Keratinocyte (primary cell): ENCODE measurements around the gene PTPRF. TPM values are rescaled to one million over a fixed set of nuclear protein-coding genes. Genes with fewer than 3 reads are reported as not detected.

Source experiments
- DNase-seq: peaks from one replicate; pipeline ENCODE4 v3.0.0-alpha.2; 2011; ENCODE audit warnings: low read depth, missing footprints, low spot score
- FAIRE-seq: peaks from 2 replicates; lab custom pipeline; 2011; peaks lifted over from hg19 to GRCh38; lab: Jason Lieb, UNC
- H2AFZ ChIP-seq: 2 replicates; pipeline ENCODE4 v1.6.0; 2012; ENCODE audit warnings: low read length, control low read depth, inconsistent platforms; ENCODE audit not compliant: control insufficient read depth
- H3K27ac ChIP-seq: 2 replicates; pipeline ENCODE4 v1.5.1; 2011; ENCODE audit warnings: low read length; ENCODE audit not compliant: control insufficient read depth, insufficient read depth
- H3K27me3 ChIP-seq: 3 replicates; pipeline ENCODE4 v1.6.0; 2011; ENCODE audit warnings: low read length; ENCODE audit not compliant: control insufficient read depth, insufficient read depth; ENCODE audit errors: extremely low read depth
- H3K36me3 ChIP-seq, 2 experiments: 2 replicates in 1 of 2; 3 replicates in 1 of 2; pipeline ENCODE4 v1.5.1; 2011; ENCODE audit warnings: low read length in 2 of 2, mild to moderate bottlenecking in 1 of 2; ENCODE audit not compliant: control insufficient read depth in 2 of 2, insufficient read depth in 2 of 2; ENCODE audit errors: extremely low read depth in 1 of 2
- H3K4me1 ChIP-seq: 3 replicates; pipeline ENCODE4 v1.5.1; 2011; ENCODE audit warnings: low read length; ENCODE audit not compliant: control insufficient read depth, insufficient read depth; ENCODE audit errors: extremely low read depth
- H3K4me2 ChIP-seq: 3 replicates; pipeline ENCODE4 v1.6.0; 2011; ENCODE audit warnings: low read depth, low read length; ENCODE audit not compliant: control insufficient read depth, insufficient read depth; ENCODE audit errors: extremely low read depth
- H3K4me3 ChIP-seq, 3 experiments: fragments of 200-600 bp in 1 of 3; sonication (generic) in 1 of 3; 2 replicates in 2 of 3; 3 replicates in 1 of 3; pipeline ENCODE4 v1.5.1; 2011 to 2016; ENCODE audit warnings: low read length in 3 of 3, mild to moderate bottlenecking in 3 of 3, control low read depth in 2 of 3, inconsistent platforms in 1 of 3, low read depth in 1 of 3, mixed read lengths in 1 of 3, mixed run types in 1 of 3, moderate library complexity in 1 of 3; ENCODE audit not compliant: control insufficient read depth in 2 of 3, insufficient read depth in 2 of 3; ENCODE audit errors: extremely low read depth in 1 of 3
- H3K79me2 ChIP-seq: 2 replicates; pipeline ENCODE4 v1.6.0; 2012; ENCODE audit warnings: low read length; ENCODE audit not compliant: control insufficient read depth, insufficient read depth
- H3K9ac ChIP-seq: 3 replicates; pipeline ENCODE4 v1.6.0; 2011; ENCODE audit warnings: low read length; ENCODE audit not compliant: control insufficient read depth, insufficient read depth; ENCODE audit errors: extremely low read depth
- H3K9me1 ChIP-seq: 3 replicates; pipeline ENCODE4 v1.6.0; 2011; ENCODE audit warnings: low read length; ENCODE audit not compliant: control insufficient read depth, insufficient read depth; ENCODE audit errors: extremely low read depth
- H3K9me3 ChIP-seq: 2 replicates; pipeline ENCODE4 v1.5.1; 2012; ENCODE audit warnings: low read depth, low read length; ENCODE audit not compliant: control insufficient read depth
- H4K20me1 ChIP-seq: 3 replicates; pipeline ENCODE4 v1.6.0; 2011; ENCODE audit warnings: low read length; ENCODE audit not compliant: control insufficient read depth, insufficient read depth; ENCODE audit errors: extremely low read depth
- CTCF ChIP-seq, 3 experiments: IDR thresholded peaks in 1 of 3; conservative IDR thresholded peaks in 1 of 3; optimal IDR thresholded peaks in 1 of 3; 2 replicates in 2 of 3; 3 replicates in 1 of 3; pipeline versions ENCODE3 to v1.5.1; 2011; ENCODE audit warnings: low read length in 3 of 3, mild to moderate bottlenecking in 3 of 3, moderate library complexity in 2 of 3, control low read depth in 1 of 3, inconsistent platforms in 1 of 3; ENCODE audit not compliant: insufficient read depth in 2 of 3; ENCODE audit errors: extremely low read depth in 1 of 3
- EZH2 ChIP-seq: IDR thresholded peaks from one replicate; pipeline ENCODE4 v1.6.1; 2012; ENCODE audit warnings: inconsistent platforms, mild to moderate bottlenecking, low read length, moderate library complexity
- dilution Hi-C: fragments of 300-500 bp; cut with MboI; formaldehyde crosslinking; loops from one replicate; pipeline ENCODE4 v1.7.0; 2020; ENCODE audit warnings: low sequenced_read_pairs; ENCODE audit not compliant: extremely low pct_ligation_motif_present
- polyA plus RNA-seq, 5 experiments: library from polyadenylated mRNA; depleted of rRNA in 3 of 5; stranded (reverse) in 3 of 5; stranded (forward) in 1 of 5; unstranded in 1 of 5; fragments of >200 nt; gene quantifications; 1 replicate in 1 of 5; 2 replicates in 3 of 5; 3 replicates in 1 of 5; pipeline versions ENCODE4 v1.2.1 to v1.2.3, GENCODE V29; 2011 to 2012; ENCODE audit warnings: missing spikeins in 2 of 5, low read depth in 1 of 5, low replicate concordance in 1 of 5

The PTPRF gene
- polyA plus RNA-seq, 1 donor (not counting 4 experiments of a cell fraction or from before 2014, with no cell fraction given) = 161 TPM

- peaks cover 44% of the 10 kb centered on the region for H3K4me1 ChIP-seq
- H4K20me1 ChIP-seq = no peaks in the 10 kb centered on the region
- peak overlapping the region; percentile 12 for H3K4me2 ChIP-seq
- DNase-seq (no peak), FAIRE-seq (peak; percentile 26)
- no peaks in the 10 kb centered on the region for H3K9me3 ChIP-seq
- H3K9ac ChIP-seq = no peak overlapping the region
- no peaks in the 10 kb centered on the region for H3K27me3 ChIP-seq
- H3K79me2 ChIP-seq = peaks cover 23% of the 10 kb centered on the region
- H2AFZ ChIP-seq = no peak overlapping the region
- H3K9me1 ChIP-seq = peaks cover 2% of the 10 kb centered on the region
- no peak overlapping the region for H3K27ac ChIP-seq
- peaks cover 37 to 72% of the 10 kb centered on the region in 2 experiments for H3K36me3 ChIP-seq
- dilution Hi-C loops = no loop called here
- H3K4me3 ChIP-seq = no peak overlapping the region
- no peak for TF ChIP-seq EZH2
- TF ChIP-seq CTCF (optimal IDR thresholded peaks at IDR 0.05 in 1 of 3, IDR thresholded peaks at IDR 0.05 in 1 of 3, conservative IDR thresholded peaks at IDR 0.05 in 1 of 3; ENCODE audit: extremely low read depth in 1 of 3, insufficient read depth in 2 of 3, low read length in 3 of 3) = no peak
These were observed 55.6 kb downstream of the PTPRF start for GRCh38 chr1:43586136-43586731.

GRCh38 chr1:43587001-43587400, 56.3 kb downstream of the PTPRF start:
- no peaks in the 10 kb centered on the region for H3K9me3 ChIP-seq
- FAIRE-seq (no peak), DNase-seq (no peak)
- no peaks in the 10 kb centered on the region for H4K20me1 ChIP-seq
- no peak overlapping the region for H3K9ac ChIP-seq
- H3K27ac ChIP-seq = no peak overlapping the region
- no peak overlapping the region for H3K4me2 ChIP-seq
- dilution Hi-C loops = no loop called here
- H3K4me3 ChIP-seq = no peak overlapping the region
- no peak for TF ChIP-seq CTCF (optimal IDR thresholded peaks at IDR 0.05 in 1 of 3, IDR thresholded peaks at IDR 0.05 in 1 of 3, conservative IDR thresholded peaks at IDR 0.05 in 1 of 3; ENCODE audit: extremely low read depth in 1 of 3, insufficient read depth in 2 of 3, low read length in 3 of 3)
- no peak for TF ChIP-seq EZH2
- H3K27me3 ChIP-seq = no peaks in the 10 kb centered on the region
- no peak overlapping the region for H2AFZ ChIP-seq
- peaks cover 36% of the 10 kb centered on the region for H3K4me1 ChIP-seq
- peaks cover 40 to 70% of the 10 kb centered on the region in 2 experiments for H3K36me3 ChIP-seq
- peaks cover 2% of the 10 kb centered on the region for H3K9me1 ChIP-seq
- H3K79me2 ChIP-seq = peaks cover 23% of the 10 kb centered on the region
